ENCODE measurements around the gene PSKH1.
A peak's percentile ranks its signal among the peaks of the same experiment; 100 is the strongest.

The PSKH1 gene

GRCh38 chr16:67940446-67941089, 47.5 kb downstream of the PSKH1 start:
- H3K27me3 ChIP-seq: no peaks in the 10 kb centered on the region
- DNase-seq: no peak
- no peak for TF ChIP-seq CTCF (IDR thresholded peaks at IDR 0.05; ENCODE audit: low read depth, low read length)
- H3K36me3 ChIP-seq: no peaks in the 10 kb centered on the region
- H3K4me3 ChIP-seq (ENCODE audit: low read depth, low read length): no peak overlapping the region
- H3K9me3 ChIP-seq: no peaks in the 10 kb centered on the region
- H3K4me1 ChIP-seq: peaks cover 7% of the 10 kb centered on the region

- Histone ChIP-seq H3K36me3 (no peaks in the 10 kb centered on the region), H3K27me3 (no peaks in the 10 kb centered on the region), H3K4me3 (ENCODE audit: low read depth, low read length) (no peak overlapping the region), H3K4me1 (peaks cover 7% of the 10 kb centered on the region), H3K9me3 (no peaks in the 10 kb centered on the region)
- no peak for TF ChIP-seq CTCF (IDR thresholded peaks at IDR 0.05; ENCODE audit: low read depth, low read length)
- peak; percentile 69 for DNase-seq
Measured at GRCh38 chr16:67941469-67942199, 48.6 kb downstream of the PSKH1 start.

GRCh38 chr16:67942200-67942509, 49.1 kb downstream of the PSKH1 start:
- no peak overlapping the region for H3K4me3 ChIP-seq (ENCODE audit: low read depth, low read length)
- no peaks in the 10 kb centered on the region for H3K9me3 ChIP-seq
- peak; percentile 61 for DNase-seq
- no peaks in the 10 kb centered on the region for H3K36me3 ChIP-seq
- TF ChIP-seq CTCF (IDR thresholded peaks at IDR 0.05; ENCODE audit: low read depth, low read length): peak; percentile 90
- H3K4me1 ChIP-seq: peaks cover 7% of the 10 kb centered on the region
- no peaks in the 10 kb centered on the region for H3K27me3 ChIP-seq

- peaks cover 7% of the 10 kb centered on the region for H3K4me1 ChIP-seq
- no peak for TF ChIP-seq CTCF (IDR thresholded peaks at IDR 0.05; ENCODE audit: low read depth, low read length)
- no peak overlapping the region for H3K4me3 ChIP-seq (ENCODE audit: low read depth, low read length)
- no peaks in the 10 kb centered on the region for H3K36me3 ChIP-seq
- DNase-seq: peak; percentile 24
- H3K27me3 ChIP-seq: no peaks in the 10 kb centered on the region
- no peaks in the 10 kb centered on the region for H3K9me3 ChIP-seq
Measured at GRCh38 chr16:67942510-67943255, 49.6 kb downstream of the PSKH1 start.

GRCh38 chr16:67943256-67943618, 50.2 kb downstream of the PSKH1 start:
- TF ChIP-seq CTCF (IDR thresholded peaks at IDR 0.05; ENCODE audit: low read depth, low read length): no peak
- H3K36me3 ChIP-seq: no peaks in the 10 kb centered on the region

More at GRCh38 chr16:67943256-67943618, 50.2 kb downstream of the PSKH1 start:
- no peak for DNase-seq
- no peaks in the 10 kb centered on the region for H3K27me3 ChIP-seq
- H3K4me3 ChIP-seq (ENCODE audit: low read depth, low read length): no peak overlapping the region
- no peaks in the 10 kb centered on the region for H3K9me3 ChIP-seq
- H3K4me1 ChIP-seq: peaks cover 7% of the 10 kb centered on the region
